Esophagus (tissue), 2 donors: Measurements from ENCODE around the gene PER1. TPM values are rescaled to one million over a fixed set of nuclear protein-coding genes. Genes with fewer than 3 reads are reported as not detected.
A peak's percentile ranks its signal among the peaks of the same experiment; 100 is the strongest.

Experiments used
- H3K27ac ChIP-seq, 2 donors: one replicate each; pipeline ENCODE4 v1.5.1; 2013; ENCODE audit warnings: low read depth in 2 of 2, mild to moderate bottlenecking in 2 of 2, inconsistent platforms in 1 of 2, low read length in 1 of 2, moderate library complexity in 1 of 2
- H3K27me3 ChIP-seq, 2 donors: one replicate each; pipeline ENCODE4 v1.6.1; 2013; ENCODE audit warnings: low read length in 2 of 2, control low read depth in 1 of 2, mild to moderate bottlenecking in 1 of 2; ENCODE audit not compliant: insufficient read depth in 2 of 2, control insufficient read depth in 1 of 2
- H3K36me3 ChIP-seq, 2 donors: one replicate each; pipeline ENCODE4 v1.6.1; 2013; ENCODE audit warnings: low read length in 1 of 2; ENCODE audit not compliant: control insufficient read depth in 2 of 2, insufficient read depth in 2 of 2
- H3K4me1 ChIP-seq, 2 donors: one replicate each; pipeline ENCODE4 v1.6.1; 2013; ENCODE audit warnings: low read length in 1 of 2; ENCODE audit not compliant: control insufficient read depth in 2 of 2, insufficient read depth in 2 of 2
- H3K4me3 ChIP-seq, 2 donors: one replicate each; pipeline ENCODE4 v1.5.1; 2013; ENCODE audit warnings: low read length in 2 of 2, mild to moderate bottlenecking in 2 of 2, low read depth in 1 of 2, moderate library complexity in 1 of 2
- H3K9me3 ChIP-seq, 2 donors: one replicate each; pipeline ENCODE4 v1.6.1; 2013; ENCODE audit warnings: mild to moderate bottlenecking in 2 of 2, low read depth in 1 of 2, low read length in 1 of 2, moderate library complexity in 1 of 2; ENCODE audit not compliant: control insufficient read depth in 2 of 2, insufficient read depth in 1 of 2
- WGBS, 2 donors: extraction: QIAGEN DNeasy Blood & Tissue Kit; methylation state at CpG; one replicate each; pipeline ENCODE4 v1.1.7; 2013; 5-methylcytosine and 5-hydroxymethylcytosine counted together
- polyA plus RNA-seq, 2 donors: library from polyadenylated mRNA; stranded (reverse); fragments of 200-250 nt; gene quantifications; one replicate each; pipeline ENCODE4 v1.2.3, GENCODE V29; 2013
- donor health status: healthy with polysubstance abuse.
- donor health status: Bipolar disorder and iron deficiency.

Gene PER1
- polyA plus RNA-seq, 2 donors, result 44.7 to 85.2 TPM

GRCh38 chr17:8121681-8122421, 30.4 kb downstream of the PER1 start:
- H3K27me3 ChIP-seq, result no peaks in the 10 kb centered on the region
- 1% methylated on average over 50 to 76 of the region's 76 CpGs for WGBS, 2 donors
- H3K4me3 ChIP-seq, result peak overlapping the region; percentile 46 to 49
- peaks cover 26 to 27% of the 10 kb centered on the region in 2 donors for H3K4me1 ChIP-seq
- no peaks in the 10 kb centered on the region for H3K9me3 ChIP-seq
- H3K27ac ChIP-seq, result peak overlapping the region in 1 of 2 donors; percentile 0
- H3K36me3 ChIP-seq, result no peaks in the 10 kb centered on the region

DNA sequence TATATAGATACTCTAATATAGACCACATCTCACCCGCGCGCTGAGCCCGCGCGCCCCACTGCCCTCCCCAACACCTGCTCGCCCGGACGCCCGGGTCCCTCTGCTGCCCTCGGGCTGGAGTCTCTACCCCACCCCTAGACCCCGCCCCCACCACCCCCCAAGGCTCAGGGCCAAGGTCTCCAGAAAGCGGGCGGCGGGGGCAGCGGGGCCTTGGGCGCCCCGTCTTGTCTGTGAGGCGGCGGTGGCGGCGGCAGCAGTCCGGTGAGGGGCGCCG, 30.9 kb downstream of the PER1 start:
- Histone ChIP-seq H3K36me3 (no peaks in the 10 kb centered on the region), H3K27ac (peak overlapping the region in 1 of 2 donors; percentile 0), H3K27me3 (no peaks in the 10 kb centered on the region), H3K4me3 (peak overlapping the region; percentile 46 to 49), H3K9me3 (no peaks in the 10 kb centered on the region), H3K4me1 (peaks cover 26 to 27% of the 10 kb centered on the region in 2 donors)
- 0 to 1% methylated on average over 18 to 25 of the region's 25 CpGs for WGBS, 2 donors

DNA sequence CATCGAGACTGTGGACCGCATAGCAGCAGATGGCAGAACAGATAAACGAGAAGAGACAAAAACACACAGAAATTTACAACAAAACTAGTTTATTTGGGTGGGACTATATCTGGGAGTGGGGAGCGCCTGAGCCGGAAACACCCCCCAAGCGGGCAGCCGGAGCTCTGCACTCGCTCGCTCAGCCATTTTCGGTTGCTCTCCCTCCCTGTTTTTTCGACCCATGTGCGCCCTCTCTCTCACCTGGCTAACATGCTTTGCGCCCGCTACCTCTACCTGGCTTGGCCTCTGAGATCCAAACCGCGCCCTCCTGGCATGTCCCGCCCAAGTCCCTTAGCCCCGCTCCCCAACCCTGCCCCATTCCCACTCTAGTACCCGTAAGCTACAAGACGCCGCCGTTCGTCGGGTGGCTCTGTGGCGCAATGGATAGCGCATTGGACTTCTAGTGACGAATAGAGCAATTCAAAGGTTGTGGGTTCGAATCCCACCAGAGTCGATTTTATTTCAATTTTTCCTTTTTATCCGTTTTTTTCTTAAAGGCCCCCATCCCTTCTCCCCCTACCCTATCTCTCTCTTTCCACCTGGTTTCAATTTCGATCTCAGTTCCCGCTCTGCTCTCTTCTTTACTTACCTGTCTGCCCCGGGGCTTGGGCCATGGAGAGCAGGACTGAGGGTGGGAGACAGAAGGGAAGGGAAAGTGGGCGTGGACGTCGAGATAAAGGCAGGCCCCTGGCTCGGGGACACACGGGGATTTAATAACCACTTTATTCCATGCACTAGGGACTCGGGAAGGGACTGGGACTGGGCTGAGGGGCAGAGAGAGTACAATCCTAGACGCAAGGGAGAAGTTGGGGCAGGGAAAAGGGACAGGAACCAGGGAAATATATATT, 31.4 kb downstream of the PER1 start:
- H3K4me1 ChIP-seq, result peaks cover 24 to 27% of the 10 kb centered on the region in 2 donors
- H3K27me3 ChIP-seq, result no peaks in the 10 kb centered on the region
- H3K27ac ChIP-seq, result peak overlapping the region; percentile 23 to 66
- H3K36me3 ChIP-seq, result no peaks in the 10 kb centered on the region
- WGBS, 2 donors, result 0 to 1% methylated on average over 40 of the region's 40 CpGs
- H3K9me3 ChIP-seq, result no peaks in the 10 kb centered on the region
- peak overlapping the region; percentile 24 to 49 for H3K4me3 ChIP-seq

DNA sequence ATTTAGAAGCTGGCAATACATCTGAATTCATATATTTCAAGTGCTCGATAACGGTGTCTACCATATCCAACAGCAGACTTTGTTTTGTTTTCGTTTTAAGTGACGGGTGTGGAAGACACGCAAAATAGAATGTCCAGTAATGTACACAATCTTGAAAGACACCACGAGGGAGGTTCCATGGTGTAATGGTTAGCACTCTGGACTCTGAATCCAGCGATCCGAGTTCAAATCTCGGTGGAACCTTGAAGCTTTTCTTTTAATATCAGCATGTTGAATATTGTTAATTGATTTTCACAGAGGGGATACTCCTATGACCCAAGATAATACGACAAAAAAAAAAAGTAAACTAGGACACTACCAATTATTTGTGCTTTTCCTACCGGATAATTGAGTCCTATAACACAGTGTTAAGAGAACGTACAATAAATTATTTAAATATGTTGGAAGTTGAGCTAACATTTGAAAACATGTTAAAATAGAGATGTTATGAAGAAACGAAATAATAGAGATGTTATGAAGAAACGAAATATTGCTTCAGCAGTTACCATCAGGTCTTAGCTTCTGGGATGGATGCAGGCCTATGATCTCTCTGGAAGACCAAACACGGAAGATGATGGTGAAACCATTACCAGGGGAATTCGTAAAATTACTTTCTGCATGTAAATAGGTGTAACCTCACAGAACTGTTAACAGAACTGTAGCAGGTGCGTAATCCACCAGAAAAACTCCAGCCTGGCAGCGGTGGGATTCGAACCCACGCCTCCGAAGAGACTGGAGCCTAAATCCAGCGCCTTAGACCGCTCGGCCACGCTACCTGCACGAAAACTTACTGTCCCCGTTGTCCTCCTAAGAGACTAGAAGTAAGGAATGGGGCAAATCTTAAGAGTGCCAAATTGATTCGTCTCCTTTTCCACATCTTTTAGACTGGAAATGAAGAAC, 32.4 kb downstream of the PER1 start:
- no peaks in the 10 kb centered on the region for H3K9me3 ChIP-seq
- H3K27me3 ChIP-seq, result no peaks in the 10 kb centered on the region
- H3K27ac ChIP-seq, result peak overlapping the region in 1 of 2 donors; percentile 66
- 0% methylated on average over 28 of the region's 28 CpGs for WGBS, 2 donors
- H3K4me1 ChIP-seq, result peaks cover 18 to 23% of the 10 kb centered on the region in 2 donors
- H3K4me3 ChIP-seq, result peak overlapping the region in 1 of 2 donors; percentile 60
- H3K36me3 ChIP-seq, result no peaks in the 10 kb centered on the region

GRCh38 chr17:8118769-8119580, 33.2 kb downstream of the PER1 start:
- H3K27ac ChIP-seq, result peak overlapping the region; percentile 81 to 93
- peak overlapping the region; percentile 50 to 60 for H3K4me3 ChIP-seq
- H3K4me1 ChIP-seq, result peaks cover 13 to 17% of the 10 kb centered on the region in 2 donors
- WGBS, 2 donors, result 0% methylated on average over 38 of the region's 38 CpGs
- no peaks in the 10 kb centered on the region for H3K9me3 ChIP-seq
- peaks cover 0 to 1% of the 10 kb centered on the region in 2 donors for H3K27me3 ChIP-seq
- no peaks in the 10 kb centered on the region for H3K36me3 ChIP-seq

DNA sequence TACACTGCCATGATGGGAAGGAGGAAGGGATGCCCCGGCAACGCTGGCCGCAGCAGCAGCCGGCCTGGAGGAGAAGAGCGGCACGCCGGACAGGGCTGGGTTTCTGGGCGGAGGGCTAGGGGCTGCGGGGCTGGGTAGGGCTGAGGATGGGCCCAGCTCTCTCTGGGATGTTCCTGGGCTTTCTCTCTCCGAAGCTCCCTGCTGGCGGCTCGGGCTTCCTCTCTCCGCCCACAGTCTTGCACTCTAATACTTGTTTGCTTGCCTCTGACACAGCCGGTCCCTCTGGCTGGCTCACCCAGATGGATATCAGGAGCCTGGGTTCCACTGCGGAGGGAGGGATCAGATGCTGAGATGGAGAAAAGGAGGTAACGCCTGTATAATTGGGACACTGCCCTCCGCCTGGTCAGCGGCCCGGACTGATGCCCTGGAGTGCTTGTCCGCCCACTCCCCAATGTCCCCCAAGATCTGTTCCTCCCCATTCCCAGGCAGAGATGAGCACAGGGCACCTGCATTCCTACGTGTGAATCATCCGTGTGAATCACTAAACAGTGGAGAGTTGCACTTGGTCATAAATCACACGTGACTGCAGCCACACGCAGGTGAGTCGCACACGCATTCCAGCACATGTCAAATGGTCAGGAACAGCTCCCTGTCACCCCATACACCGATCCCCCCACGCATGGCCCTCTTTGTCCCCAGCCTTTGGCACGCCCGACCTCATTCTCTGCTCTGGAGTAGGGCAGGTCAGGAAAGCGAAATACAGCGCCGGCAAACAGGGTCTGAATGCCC, 34.0 kb downstream of the PER1 start, which contains the start of gene ALOXE3:
ALOXE3 (minus strand) TSS at position 535 of the 789 bp plus-strand sequence; CDS start at position 11, 524 bp downstream.
- H3K27me3 ChIP-seq, result peaks cover 0 to 2% of the 10 kb centered on the region in 2 donors
- H3K4me1 ChIP-seq, result peaks cover 9 to 12% of the 10 kb centered on the region in 2 donors
- 1 to 2% methylated on average over 33 of the region's 33 CpGs for WGBS, 2 donors
- H3K27ac ChIP-seq, result peak within 1 kb of the TSS; percentile 81 to 93
- H3K9me3 ChIP-seq, result no peaks in the 10 kb centered on the region
- H3K4me3 ChIP-seq, result peak within 1 kb of the TSS; percentile 50 to 60
- no peaks in the 10 kb centered on the region for H3K36me3 ChIP-seq

DNA sequence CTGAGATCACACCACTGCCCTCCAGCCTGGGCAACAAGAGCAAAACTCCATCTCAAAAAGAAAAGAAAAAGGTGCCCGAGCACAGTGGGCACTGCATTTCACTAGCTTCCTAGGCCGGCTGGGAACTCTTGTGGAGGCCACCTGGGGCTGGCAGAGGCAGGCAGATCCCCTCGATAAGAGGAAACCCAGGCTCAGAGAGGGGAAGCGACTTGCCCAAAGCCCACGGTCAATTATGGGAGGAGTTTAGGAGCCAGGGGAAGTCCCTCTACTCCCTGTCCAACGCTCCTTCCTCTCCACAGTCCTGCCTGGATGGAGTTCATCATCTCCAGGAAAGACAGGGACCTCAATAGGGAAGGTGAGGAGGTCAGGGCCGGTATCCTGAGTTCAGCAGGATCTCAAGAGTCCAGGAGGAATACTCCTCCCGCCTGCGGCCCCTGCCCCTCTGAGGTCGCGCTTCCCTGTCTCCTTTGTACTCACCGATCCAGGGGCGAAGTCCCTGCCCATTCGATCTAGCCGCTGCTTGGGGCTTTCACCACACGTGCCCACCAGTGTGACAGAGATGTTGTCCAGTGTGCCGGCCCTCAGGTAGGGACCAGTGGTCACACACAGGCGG, 34.7 kb downstream of the PER1 start:
- H3K4me3 ChIP-seq, result no peak overlapping the region

GRCh38 chr17:8116776-8117175, 35.4 kb downstream of the PER1 start:
- H3K9me3 ChIP-seq, result no peaks in the 10 kb centered on the region
- no peak overlapping the region for H3K27ac ChIP-seq
- H3K36me3 ChIP-seq, result no peaks in the 10 kb centered on the region
- no peak overlapping the region for H3K4me3 ChIP-seq
- 45 to 59% methylated on average over 18 of the region's 18 CpGs for WGBS, 2 donors
- peaks cover 0 to 2% of the 10 kb centered on the region in 2 donors for H3K27me3 ChIP-seq
- peaks cover 4 to 9% of the 10 kb centered on the region in 2 donors for H3K4me1 ChIP-seq

More for the DNA sequence above, 34.7 kb downstream of the PER1 start:
- WGBS, 2 donors, result 13 to 14% methylated on average over 18 of the region's 18 CpGs
- Histone ChIP-seq H3K4me1 (peaks cover 6 to 9% of the 10 kb centered on the region in 2 donors), H3K27ac (peak overlapping the region; percentile 81 to 93), H3K9me3 (no peaks in the 10 kb centered on the region), H3K36me3 (no peaks in the 10 kb centered on the region), H3K27me3 (peaks cover 0 to 2% of the 10 kb centered on the region in 2 donors)
